ENCODE results near the gene GYPA. TPM values are rescaled to one million over a fixed set of nuclear protein-coding genes. Genes with fewer than 3 reads are reported as not detected.
"Not testable (repeated sequence)": the region's sequence is repeated elsewhere in the genome, so short reads cannot be mapped to it uniquely, and the experiment has no call there.

The GYPA gene
- total RNA-seq, 4 donors from 2014 or later = 4.2 TPM; not detected in 3

DNA sequence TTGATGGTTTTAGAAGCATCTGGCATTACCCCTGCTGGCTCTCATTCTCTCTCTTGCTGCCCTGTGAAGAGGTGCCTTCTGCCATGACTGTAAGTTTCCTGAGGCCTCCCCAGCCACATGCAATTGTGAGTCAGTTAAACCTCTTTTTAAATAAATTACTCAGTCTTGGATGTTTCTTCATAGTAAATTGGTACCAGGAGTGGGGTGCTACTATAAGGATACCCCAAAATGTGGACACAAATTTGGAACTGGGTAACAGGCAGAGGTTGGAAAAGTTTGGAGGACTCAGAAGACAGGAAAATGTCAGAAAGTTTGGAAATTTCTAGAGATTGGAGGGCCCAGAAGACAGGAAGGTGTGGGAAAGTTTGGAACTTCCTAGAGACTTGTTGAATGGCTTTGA is 79.0 kb downstream of the GYPA start:
- H3K9me3 ChIP-seq; DNase-seq; H3K27me3 ChIP-seq; H3K4me3 ChIP-seq; H3K36me3 ChIP-seq; H3K27ac ChIP-seq; intact Hi-C loops (cut with DNase I; ENCODE audit: low total_unique reads); H3K4me1 ChIP-seq: not testable (repeated sequence)

DNA sequence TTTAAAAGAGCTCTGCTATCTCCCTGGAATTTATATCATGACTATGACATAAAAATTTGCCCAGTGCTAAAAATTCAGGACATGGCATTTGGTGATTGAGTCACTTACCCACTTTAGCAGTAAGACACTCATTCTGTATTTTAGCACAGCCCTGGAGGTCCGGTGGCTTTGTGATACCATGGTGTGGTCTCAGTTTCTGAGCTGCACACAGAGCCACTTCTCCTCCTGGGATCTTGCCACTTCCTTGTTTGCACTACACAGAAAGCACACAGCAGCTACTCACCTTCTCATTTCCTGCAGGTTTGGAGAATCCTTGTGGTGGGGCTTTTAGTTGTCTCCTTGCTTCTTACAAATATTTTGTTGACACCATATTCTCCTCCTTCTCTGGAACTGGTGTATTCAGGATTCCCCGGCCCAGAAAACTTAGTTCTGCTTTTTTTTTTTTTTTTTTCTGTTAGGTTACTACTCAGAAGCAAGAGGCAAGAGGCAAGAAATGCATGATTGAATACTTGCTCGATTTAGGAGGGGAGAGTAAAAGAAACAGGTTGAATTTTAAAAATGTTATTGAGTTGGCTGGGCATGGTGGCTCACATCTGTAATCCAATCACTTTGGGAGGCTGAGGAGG is 80.2 kb downstream of the GYPA start:
- H3K36me3 ChIP-seq; H3K27ac ChIP-seq; DNase-seq; H3K27me3 ChIP-seq; H3K9me3 ChIP-seq; H3K4me1 ChIP-seq; H3K4me3 ChIP-seq; intact Hi-C loops (cut with DNase I; ENCODE audit: low total_unique reads): not testable (repeated sequence)

Other genes starting within 250 kb of the GYPA start
- under 1 TPM in 2 of 4 donors, not detected in 2; 0.46 to 0.97 TPM for gene GYPE, start 235.2 kb downstream of the GYPA start, total RNA-seq
- 1 to 10 TPM in 1 of 4 donors, not detected in 3; 2.8 TPM for gene GYPB, start 121.3 kb downstream of the GYPA start, total RNA-seq

All from uterus (tissue), 4 donors.